ENCODE data around the gene SHLD1.

The SHLD1 gene

DNA sequence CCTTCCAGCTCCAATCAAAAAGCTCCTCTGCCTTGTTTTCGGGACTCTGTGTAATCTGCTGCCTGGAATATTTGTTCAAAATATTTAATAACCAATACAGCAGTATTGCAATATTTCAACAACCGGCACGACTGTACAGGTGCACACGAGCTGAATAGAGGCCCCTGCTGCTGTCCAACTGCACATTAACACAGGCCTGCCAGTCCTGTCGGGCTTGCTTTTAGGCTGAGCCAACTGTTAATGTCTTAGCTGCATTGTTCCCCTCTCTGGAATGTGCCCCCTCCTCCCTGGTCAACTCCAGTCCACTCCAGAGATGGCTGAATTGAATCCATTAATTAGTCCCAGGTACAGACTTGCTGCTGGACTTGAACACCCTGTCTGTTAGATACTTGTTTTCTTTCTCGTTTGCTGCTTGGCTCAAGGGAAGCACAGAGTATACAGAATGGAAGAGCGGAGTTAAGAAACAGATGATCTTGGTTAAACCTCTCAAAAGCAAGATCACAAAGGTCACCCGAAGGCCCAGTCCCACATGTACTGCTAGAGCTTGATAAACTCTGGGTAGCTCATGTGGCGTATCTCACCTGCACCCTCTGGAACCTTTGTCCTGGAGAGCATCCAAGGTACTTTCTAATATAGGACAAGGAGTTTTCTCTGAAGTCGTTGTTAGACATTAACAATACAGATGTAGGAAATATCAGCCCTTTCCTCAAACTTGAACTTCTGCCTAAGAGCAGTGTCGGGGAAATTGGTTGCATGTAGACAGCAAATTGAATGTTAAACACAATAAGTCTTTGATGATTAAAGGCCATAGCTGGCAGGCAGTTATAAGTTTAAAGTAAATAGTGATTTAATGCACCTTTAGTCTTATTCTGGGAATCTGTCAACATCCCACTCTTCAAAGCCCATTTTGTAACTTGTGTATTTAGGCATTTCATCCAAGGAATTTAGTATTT lies 31.9 kb downstream of the SHLD1 start:
- no peaks in the 10 kb centered on the region for H3K9me3 ChIP-seq (ENCODE audit: control insufficient read depth, low read length)
- no peak overlapping the region for H3K4me3 ChIP-seq (ENCODE audit: low read length)
- H3K9ac ChIP-seq (ENCODE audit: low read length), result no peak overlapping the region
- no peaks in the 10 kb centered on the region for H3K27me3 ChIP-seq (replicated peaks; ENCODE audit: control insufficient read depth, insufficient read depth, low read length)
- DNase-seq (ENCODE audit: low read depth), result no peak
- H3K4me1 ChIP-seq (ENCODE audit: control insufficient read depth, insufficient read depth, low read length), result peaks cover 16% of the 10 kb centered on the region
- H3K36me3 ChIP-seq (ENCODE audit: control insufficient read depth, insufficient read depth, low read length, severe bottlenecking), result no peaks in the 10 kb centered on the region

DNA sequence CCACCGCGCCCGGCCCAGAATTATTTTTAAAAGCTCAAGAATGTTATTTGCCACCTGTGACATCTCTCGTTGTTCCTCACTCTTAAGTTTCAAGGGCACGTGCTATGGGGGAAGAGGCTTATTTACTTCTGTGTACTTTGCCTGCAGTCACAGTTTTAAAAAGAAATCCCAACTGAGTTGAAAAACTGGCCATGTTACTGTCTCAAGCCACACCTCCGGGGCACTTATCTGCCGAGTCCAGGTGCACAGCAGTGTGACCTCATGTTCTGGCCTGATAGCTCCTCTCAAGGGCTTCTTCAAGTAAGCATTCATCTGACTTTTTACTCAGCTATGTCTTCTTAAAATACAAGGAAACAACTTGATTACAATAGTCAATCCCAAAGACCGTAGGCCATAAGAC lies 34.5 kb downstream of the SHLD1 start:
- H3K9ac ChIP-seq (ENCODE audit: low read length), result no peak overlapping the region
- no peak for DNase-seq (ENCODE audit: low read depth)
- H3K4me1 ChIP-seq (ENCODE audit: control insufficient read depth, insufficient read depth, low read length), result peaks cover 20% of the 10 kb centered on the region
- no peaks in the 10 kb centered on the region for H3K27me3 ChIP-seq (replicated peaks; ENCODE audit: control insufficient read depth, insufficient read depth, low read length)
- no peaks in the 10 kb centered on the region for H3K9me3 ChIP-seq (ENCODE audit: control insufficient read depth, low read length)
- H3K4me3 ChIP-seq (ENCODE audit: low read length), result no peak overlapping the region
- no peaks in the 10 kb centered on the region for H3K36me3 ChIP-seq (ENCODE audit: control insufficient read depth, insufficient read depth, low read length, severe bottlenecking)

DNA sequence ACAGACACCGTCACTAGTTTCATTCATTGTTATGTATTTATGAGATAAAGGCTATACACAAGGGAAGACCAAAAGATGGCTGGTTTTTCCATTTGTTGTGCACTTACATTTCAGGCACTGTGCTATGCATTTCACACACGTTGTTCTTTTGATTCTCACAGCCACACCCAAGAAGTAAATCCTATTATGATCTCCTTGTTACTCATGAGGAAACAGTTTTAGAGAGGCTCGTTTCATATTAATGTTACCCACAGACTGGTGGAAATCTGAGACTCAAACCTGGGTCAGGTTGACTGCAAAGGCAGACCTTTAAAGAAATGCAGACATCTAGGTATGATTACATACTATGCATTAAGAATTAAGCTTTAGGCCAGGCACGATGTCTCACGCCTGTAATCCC lies 34.9 kb downstream of the SHLD1 start:
- no peak overlapping the region for H3K4me3 ChIP-seq (ENCODE audit: low read length)
- H3K4me1 ChIP-seq (ENCODE audit: control insufficient read depth, insufficient read depth, low read length), result peaks cover 19% of the 10 kb centered on the region
- no peaks in the 10 kb centered on the region for H3K9me3 ChIP-seq (ENCODE audit: control insufficient read depth, low read length)
- no peaks in the 10 kb centered on the region for H3K36me3 ChIP-seq (ENCODE audit: control insufficient read depth, insufficient read depth, low read length, severe bottlenecking)
- no peak overlapping the region for H3K9ac ChIP-seq (ENCODE audit: low read length)
- no peak for DNase-seq (ENCODE audit: low read depth)
- H3K27me3 ChIP-seq (replicated peaks; ENCODE audit: control insufficient read depth, insufficient read depth, low read length), result no peaks in the 10 kb centered on the region

DNA sequence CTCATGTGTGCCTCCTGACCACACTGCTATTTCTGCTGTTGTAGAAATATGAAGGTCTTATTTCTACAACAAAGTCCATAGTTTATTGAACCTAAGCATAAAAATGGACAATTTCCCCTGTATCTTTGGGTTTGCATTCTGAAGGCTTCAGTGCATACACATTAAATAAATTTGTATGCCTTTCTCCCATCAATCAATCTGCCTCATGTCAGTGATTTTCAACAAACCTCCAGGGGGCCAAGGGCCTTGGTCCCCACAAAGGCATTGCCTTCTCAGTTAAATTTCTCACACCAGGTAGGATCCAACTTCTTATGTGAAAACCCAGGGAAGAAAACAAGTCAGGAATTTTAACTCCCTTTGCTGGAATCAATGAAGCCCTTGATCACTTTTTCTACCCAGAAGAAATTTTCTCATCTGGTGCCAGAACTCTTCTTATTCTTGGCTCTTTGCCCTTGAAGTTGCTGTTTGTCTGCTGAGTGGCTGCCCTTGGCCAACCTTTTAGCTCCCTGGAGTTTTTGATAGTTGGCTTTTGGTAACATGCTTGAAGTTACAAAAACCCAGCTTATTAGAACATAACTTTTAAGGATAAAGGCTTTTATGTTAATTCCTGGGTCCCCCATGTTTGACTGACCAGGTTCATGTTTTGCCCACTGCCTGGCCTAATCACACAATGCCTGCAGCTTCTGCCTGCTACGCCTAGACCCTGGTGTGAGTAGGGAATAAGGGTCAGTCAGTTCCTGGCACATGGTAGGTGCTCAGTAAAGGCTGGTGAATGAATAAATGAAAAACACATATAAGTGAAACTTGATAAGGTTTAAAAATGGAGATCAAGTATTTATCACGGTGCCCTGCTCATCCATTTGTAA lies 37.0 kb downstream of the SHLD1 start:
- peak overlapping the region; percentile 54 for H3K9ac ChIP-seq (ENCODE audit: low read length)
- H3K36me3 ChIP-seq (ENCODE audit: control insufficient read depth, insufficient read depth, low read length, severe bottlenecking), result no peaks in the 10 kb centered on the region
- no peaks in the 10 kb centered on the region for H3K27me3 ChIP-seq (replicated peaks; ENCODE audit: control insufficient read depth, insufficient read depth, low read length)
- peak overlapping the region; percentile 64 for H3K4me3 ChIP-seq (ENCODE audit: low read length)
- DNase-seq (ENCODE audit: low read depth), result peak; percentile 67
- peaks cover 19% of the 10 kb centered on the region for H3K4me1 ChIP-seq (ENCODE audit: control insufficient read depth, insufficient read depth, low read length)
- H3K9me3 ChIP-seq (ENCODE audit: control insufficient read depth, low read length), result no peaks in the 10 kb centered on the region

DNA sequence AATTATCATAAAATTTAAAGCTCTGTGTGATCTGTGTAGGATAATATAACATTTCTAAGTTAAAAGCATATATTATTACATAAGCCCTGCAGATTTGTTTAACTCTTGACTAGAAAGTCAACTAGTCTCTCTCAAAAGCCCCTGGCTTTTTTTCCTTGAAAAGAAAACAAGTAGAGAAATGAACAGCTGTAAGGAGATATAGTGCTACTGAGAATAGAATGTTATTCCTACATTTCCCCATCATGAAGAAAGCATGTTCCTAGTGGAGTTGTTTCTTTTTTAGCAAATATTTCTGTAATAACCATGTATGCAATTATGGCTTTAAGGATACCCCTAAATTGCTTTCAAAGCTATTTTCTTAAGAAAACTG lies 37.6 kb downstream of the SHLD1 start:
- no peaks in the 10 kb centered on the region for H3K27me3 ChIP-seq (replicated peaks; ENCODE audit: control insufficient read depth, insufficient read depth, low read length)
- no peak for DNase-seq (ENCODE audit: low read depth)
- peak overlapping the region; percentile 54 for H3K9ac ChIP-seq (ENCODE audit: low read length)

DNA sequence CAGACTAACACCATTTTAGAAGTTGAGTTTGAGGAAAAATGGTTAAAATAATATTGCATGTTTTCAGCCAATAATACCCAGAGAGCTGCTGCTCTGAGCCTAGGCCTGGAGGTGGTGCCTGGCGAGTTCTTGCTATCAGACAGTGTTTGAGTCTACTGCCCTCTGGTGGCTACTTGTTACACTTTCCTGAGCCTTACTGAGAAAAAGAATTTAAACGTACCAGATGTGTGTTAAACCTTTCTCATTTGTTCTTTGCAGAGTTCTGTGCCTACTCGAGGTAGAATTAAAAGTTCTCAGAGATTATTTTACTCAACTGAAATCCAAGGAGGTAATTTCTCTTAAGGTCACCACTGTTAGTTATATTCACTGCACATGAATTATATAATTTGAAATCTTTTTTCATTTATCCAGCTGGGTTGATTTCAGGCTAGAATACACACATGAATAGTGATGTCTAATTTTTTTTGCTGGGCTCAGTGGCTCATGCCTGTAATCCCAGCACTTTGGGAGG lies 38.2 kb downstream of the SHLD1 start:
- Histone ChIP-seq H3K9ac (ENCODE audit: low read length) (peak overlapping the region; percentile 54), H3K36me3 (ENCODE audit: control insufficient read depth, insufficient read depth, low read length, severe bottlenecking) (no peaks in the 10 kb centered on the region)
- DNase-seq (ENCODE audit: low read depth), result peak; percentile 96

More for the DNA sequence above, 37.6 kb downstream of the SHLD1 start:
- Histone ChIP-seq H3K4me3 (ENCODE audit: low read length) (no peak overlapping the region), H3K9me3 (ENCODE audit: control insufficient read depth, low read length) (no peaks in the 10 kb centered on the region), H3K36me3 (ENCODE audit: control insufficient read depth, insufficient read depth, low read length, severe bottlenecking) (no peaks in the 10 kb centered on the region), H3K4me1 (ENCODE audit: control insufficient read depth, insufficient read depth, low read length) (peaks cover 19% of the 10 kb centered on the region)

DNA sequence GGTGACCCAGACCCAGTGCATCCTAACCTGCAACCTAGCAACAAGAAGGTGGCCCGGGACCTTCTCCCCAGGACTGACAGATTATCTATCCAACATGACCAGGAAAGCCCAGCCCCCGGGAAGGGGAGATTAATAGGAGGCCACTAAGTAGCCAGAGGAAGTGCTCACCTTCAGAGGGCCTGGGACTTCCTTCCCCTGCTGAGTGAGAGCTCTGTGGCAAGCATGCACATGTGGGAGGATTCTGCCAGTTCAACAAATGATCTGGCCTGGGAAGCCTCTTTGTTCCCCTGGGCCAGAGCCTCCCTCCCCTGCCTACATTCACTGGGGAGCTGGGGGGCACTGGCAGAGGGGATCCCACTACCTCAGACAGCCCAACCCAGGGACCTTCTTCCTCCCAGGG lies 39.6 kb downstream of the SHLD1 start:
- no peak overlapping the region for H3K4me3 ChIP-seq (ENCODE audit: low read length)
- no peaks in the 10 kb centered on the region for H3K27me3 ChIP-seq (replicated peaks; ENCODE audit: control insufficient read depth, insufficient read depth, low read length)
- H3K9ac ChIP-seq (ENCODE audit: low read length), result no peak overlapping the region
- no peaks in the 10 kb centered on the region for H3K36me3 ChIP-seq (ENCODE audit: control insufficient read depth, insufficient read depth, low read length, severe bottlenecking)
- peaks cover 19% of the 10 kb centered on the region for H3K4me1 ChIP-seq (ENCODE audit: control insufficient read depth, insufficient read depth, low read length)
- no peak for DNase-seq (ENCODE audit: low read depth)
- no peaks in the 10 kb centered on the region for H3K9me3 ChIP-seq (ENCODE audit: control insufficient read depth, low read length)

More for the DNA sequence above, 38.2 kb downstream of the SHLD1 start:
- Histone ChIP-seq H3K4me1 (ENCODE audit: control insufficient read depth, insufficient read depth, low read length) (peaks cover 19% of the 10 kb centered on the region), H3K9me3 (ENCODE audit: control insufficient read depth, low read length) (no peaks in the 10 kb centered on the region), H3K4me3 (ENCODE audit: low read length) (no peak overlapping the region), H3K27me3 (replicated peaks; ENCODE audit: control insufficient read depth, insufficient read depth, low read length) (no peaks in the 10 kb centered on the region)

DNA sequence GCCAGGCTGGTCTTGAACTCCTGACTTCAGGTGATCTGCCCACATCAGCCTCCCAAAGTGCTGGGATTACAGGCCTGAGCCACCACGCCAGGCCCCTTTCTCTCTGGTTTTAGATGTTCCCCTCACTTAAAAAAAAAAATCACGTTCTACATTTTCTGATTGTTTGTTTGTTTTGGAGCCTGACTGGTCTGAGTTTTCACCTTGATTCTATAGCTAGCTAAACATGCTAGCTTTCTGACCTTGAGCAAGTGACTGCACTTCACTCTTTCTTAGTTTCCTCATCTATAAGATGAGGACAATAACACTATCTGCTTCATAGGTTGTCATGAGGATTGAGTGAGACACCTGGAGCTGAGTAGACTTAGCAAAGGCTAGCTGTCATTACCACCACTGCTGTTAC lies 43.7 kb downstream of the SHLD1 start:
- Histone ChIP-seq H3K4me3 (ENCODE audit: low read length) (no peak overlapping the region), H3K4me1 (ENCODE audit: control insufficient read depth, insufficient read depth, low read length) (no peaks in the 10 kb centered on the region), H3K9me3 (ENCODE audit: control insufficient read depth, low read length) (no peaks in the 10 kb centered on the region), H3K27me3 (replicated peaks; ENCODE audit: control insufficient read depth, insufficient read depth, low read length) (no peaks in the 10 kb centered on the region), H3K9ac (ENCODE audit: low read length) (no peak overlapping the region), H3K36me3 (ENCODE audit: control insufficient read depth, insufficient read depth, low read length, severe bottlenecking) (no peaks in the 10 kb centered on the region)
- DNase-seq (ENCODE audit: low read depth), result no peak

DNA sequence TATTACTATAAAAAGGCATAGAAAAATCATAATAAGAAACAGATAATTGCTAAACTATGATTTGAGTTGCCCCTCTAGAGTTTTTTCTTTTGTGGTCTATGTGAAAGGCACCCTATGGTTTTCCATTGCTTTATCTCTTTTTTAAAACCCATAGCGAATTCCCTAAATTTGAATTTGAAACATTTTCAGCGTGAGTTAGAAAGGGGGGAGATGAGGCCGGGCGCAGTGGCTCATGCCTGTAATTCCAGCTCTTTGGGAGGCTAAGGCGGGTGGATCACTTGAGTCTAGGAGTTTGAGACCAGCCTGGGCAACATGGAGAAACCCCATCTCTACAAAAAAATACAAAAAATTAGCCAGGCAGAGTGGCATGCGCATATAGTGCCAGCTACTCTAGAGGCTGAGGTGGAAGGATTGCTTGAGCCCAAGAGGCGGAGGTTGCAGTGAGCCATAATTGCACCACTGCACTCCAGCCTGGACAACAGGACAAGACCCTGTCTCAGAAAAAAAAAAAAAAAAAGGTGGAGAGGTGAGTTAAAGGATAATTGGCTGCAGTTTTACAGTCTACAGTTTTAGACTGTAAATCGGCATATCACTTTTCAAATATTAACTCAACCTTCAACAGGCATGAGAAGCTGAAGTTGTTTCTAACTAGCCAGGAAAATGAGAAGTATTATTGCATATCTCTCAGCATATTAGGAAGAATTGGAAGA lies 46.3 kb downstream of the SHLD1 start:
- DNase-seq (ENCODE audit: low read depth), result no peak
- Histone ChIP-seq H3K9ac (ENCODE audit: low read length) (no peak overlapping the region), H3K4me1 (ENCODE audit: control insufficient read depth, insufficient read depth, low read length) (no peaks in the 10 kb centered on the region), H3K4me3 (ENCODE audit: low read length) (no peak overlapping the region), H3K27me3 (replicated peaks; ENCODE audit: control insufficient read depth, insufficient read depth, low read length) (no peaks in the 10 kb centered on the region), H3K36me3 (ENCODE audit: control insufficient read depth, insufficient read depth, low read length, severe bottlenecking) (no peaks in the 10 kb centered on the region), H3K9me3 (ENCODE audit: control insufficient read depth, low read length) (no peaks in the 10 kb centered on the region)

DNA sequence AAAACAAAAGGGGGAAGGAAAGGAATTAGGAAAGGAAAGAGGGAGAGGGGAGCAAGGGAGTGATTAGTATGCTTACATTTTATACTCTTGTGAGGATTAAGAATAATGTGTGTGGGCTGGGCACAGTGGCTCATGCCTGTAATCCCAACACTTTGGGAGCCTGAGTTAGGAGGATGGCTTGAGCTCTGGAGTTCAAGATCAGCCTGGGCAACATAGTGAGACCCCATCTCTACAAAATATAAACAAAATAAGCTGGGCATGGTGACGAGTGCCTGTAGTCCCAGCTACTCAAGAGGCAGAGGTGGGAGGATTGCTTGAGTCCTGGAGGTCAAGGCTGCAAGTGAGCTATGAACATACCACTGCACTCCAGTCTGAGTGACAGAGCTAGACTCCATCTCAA lies 47.0 kb downstream of the SHLD1 start:
- H3K27me3 ChIP-seq (replicated peaks; ENCODE audit: control insufficient read depth, insufficient read depth, low read length), result no peaks in the 10 kb centered on the region
- no peak overlapping the region for H3K9ac ChIP-seq (ENCODE audit: low read length)

More for the DNA sequence above, 47.0 kb downstream of the SHLD1 start:
- Histone ChIP-seq H3K36me3 (ENCODE audit: control insufficient read depth, insufficient read depth, low read length, severe bottlenecking) (no peaks in the 10 kb centered on the region), H3K4me3 (ENCODE audit: low read length) (no peak overlapping the region), H3K9me3 (ENCODE audit: control insufficient read depth, low read length) (no peaks in the 10 kb centered on the region), H3K4me1 (ENCODE audit: control insufficient read depth, insufficient read depth, low read length) (no peaks in the 10 kb centered on the region)
- DNase-seq (ENCODE audit: low read depth), result no peak

Data from adipocyte (in vitro differentiated cells).